HEK293T (cell line): Measurements from ENCODE around the gene VANGL2.

Experiments used
- ARNT ChIP-seq: fragments of 450-650 bp; IDR thresholded peaks from 2 replicates; pipeline ENCODE4 v1.6.1; 2017; ENCODE audit warnings: mild to moderate bottlenecking
- BHLHE40 ChIP-seq: fragments of 450-650 bp; IDR thresholded peaks from 2 replicates; pipeline ENCODE4 v1.6.1; 2016; ENCODE audit warnings: mild to moderate bottlenecking, moderate library complexity, borderline replicate concordance
- ELF4 ChIP-seq: fragments of 450-650 bp; IDR thresholded peaks from 2 replicates; pipeline ENCODE4 v1.6.1; 2017; ENCODE audit warnings: antibody characterized with exemption
- FOXA1 ChIP-seq: fragments of 450-650 bp; IDR thresholded peaks from 2 replicates; pipeline ENCODE4 v1.6.1; 2016; ENCODE audit warnings: mild to moderate bottlenecking
- FOXK2 ChIP-seq: fragments of 450-650 bp; IDR thresholded peaks from 2 replicates; pipeline ENCODE4 v1.6.1; 2016; ENCODE audit warnings: mild to moderate bottlenecking
- HDGF ChIP-seq: fragments of 450-650 bp; IDR thresholded peaks from 2 replicates; pipeline ENCODE4 v1.6.1; 2017; ENCODE audit warnings: antibody characterized with exemption, borderline replicate concordance
- NFRKB ChIP-seq: fragments of 450-650 bp; IDR thresholded peaks from 2 replicates; pipeline ENCODE4 v1.6.1; 2016; ENCODE audit warnings: mild to moderate bottlenecking, moderate library complexity
- PKNOX1 ChIP-seq: fragments of 450-650 bp; IDR thresholded peaks from 2 replicates; pipeline ENCODE4 v1.6.1; 2016
- SP1 ChIP-seq: fragments of 450-650 bp; IDR thresholded peaks from 2 replicates; pipeline ENCODE4 v1.6.1; 2017
- SUZ12 ChIP-seq: fragments of 450-650 bp; IDR thresholded peaks from 2 replicates; pipeline ENCODE4 v1.6.1; 2016; ENCODE audit warnings: mild to moderate bottlenecking
- ZNF384 ChIP-seq: fragments of 450-650 bp; IDR thresholded peaks from 2 replicates; pipeline ENCODE4 v1.6.1; 2016

DNA sequence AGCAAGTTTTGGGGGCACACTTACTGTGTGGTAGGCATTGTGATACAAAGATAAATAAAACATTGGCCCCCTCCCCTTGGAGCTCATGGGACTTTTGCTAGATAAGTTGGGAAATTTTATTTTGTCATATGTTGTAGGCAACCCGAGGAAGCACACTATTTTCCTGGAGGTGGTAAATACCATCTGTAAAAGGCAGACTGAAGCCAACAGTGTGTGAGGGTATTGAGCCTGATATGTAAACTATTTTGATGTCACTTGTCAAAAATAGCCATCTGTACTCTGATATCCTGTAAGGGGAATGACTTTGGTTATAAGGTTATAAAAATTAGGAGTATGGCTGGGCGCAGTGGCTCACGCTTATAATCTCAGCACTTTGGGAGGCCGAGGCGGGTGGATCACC lies 30.6 kb downstream of the VANGL2 start:
- no peak for TF ChIP-seq BHLHE40
- TF ChIP-seq SUZ12: no peak
- TF ChIP-seq FOXA1: no peak
- no peak for TF ChIP-seq FOXK2
- no peak for TF ChIP-seq NFRKB
- no peak for TF ChIP-seq HDGF
- no peak for TF ChIP-seq ARNT
- TF ChIP-seq PKNOX1: no peak
- TF ChIP-seq ZNF384: no peak
- TF ChIP-seq ELF4: no peak
- no peak for TF ChIP-seq SP1
